Astrocyte of the spinal cord (primary cell): Measurements from ENCODE around the gene ZNF189.

Experiments
- DNase-seq: peaks from one replicate; pipeline ENCODE4 v3.0.0; 2011; ENCODE audit warnings: low read depth, low spot score
- H3K4me3 ChIP-seq: 2 replicates; pipeline ENCODE4 v1.5.1; 2011; ENCODE audit warnings: low read depth, mild to moderate bottlenecking, low read length, moderate library complexity
- CTCF ChIP-seq: IDR thresholded peaks from 2 replicates; pipeline ENCODE4 v1.5.1; 2012; ENCODE audit warnings: low read depth, mild to moderate bottlenecking, low read length, inconsistent platforms
- in situ Hi-C: cut with HindIII; loops from 2 replicates; pipeline ENCODE4 v1.10.0; 2017; ENCODE audit warnings: low sequenced_read_pairs

The ZNF189 gene

GRCh38 chr9:101458963-101459631 lies 60.4 kb downstream of the ZNF189 start:
- DNase-seq, result peak; percentile 88
- TF ChIP-seq CTCF, result peak; percentile 93
- in situ Hi-C loops, result loop anchor here (10.0 kb wide), 1 partner anchor 76 kb away; the partner anchor contains the start of gene RNF20
- H3K4me3 ChIP-seq, result no peak overlapping the region
